Measurements from ENCODE around the gene ABHD17C. TPM values are rescaled to one million over a fixed set of nuclear protein-coding genes. Genes with fewer than 3 reads are reported as not detected.
A peak's percentile ranks its signal among the peaks of the same experiment; 100 is the strongest.
"Not testable (repeated sequence)": the region's sequence is repeated elsewhere in the genome, so short reads cannot be mapped to it uniquely, and the experiment has no call there.

The ABHD17C gene
- total RNA-seq, 4 donors from 2014 or later = 0.29 to 13.6 (median 6.5) TPM

- no peaks in the 10 kb centered on the region for H3K9me3 ChIP-seq
- H3K36me3 ChIP-seq = no peaks in the 10 kb centered on the region
- DNase-seq = no peak
- peak overlapping the region in 1 of 2 donors; percentile 42 for H3K27ac ChIP-seq
- TF ChIP-seq, protein P1, sequence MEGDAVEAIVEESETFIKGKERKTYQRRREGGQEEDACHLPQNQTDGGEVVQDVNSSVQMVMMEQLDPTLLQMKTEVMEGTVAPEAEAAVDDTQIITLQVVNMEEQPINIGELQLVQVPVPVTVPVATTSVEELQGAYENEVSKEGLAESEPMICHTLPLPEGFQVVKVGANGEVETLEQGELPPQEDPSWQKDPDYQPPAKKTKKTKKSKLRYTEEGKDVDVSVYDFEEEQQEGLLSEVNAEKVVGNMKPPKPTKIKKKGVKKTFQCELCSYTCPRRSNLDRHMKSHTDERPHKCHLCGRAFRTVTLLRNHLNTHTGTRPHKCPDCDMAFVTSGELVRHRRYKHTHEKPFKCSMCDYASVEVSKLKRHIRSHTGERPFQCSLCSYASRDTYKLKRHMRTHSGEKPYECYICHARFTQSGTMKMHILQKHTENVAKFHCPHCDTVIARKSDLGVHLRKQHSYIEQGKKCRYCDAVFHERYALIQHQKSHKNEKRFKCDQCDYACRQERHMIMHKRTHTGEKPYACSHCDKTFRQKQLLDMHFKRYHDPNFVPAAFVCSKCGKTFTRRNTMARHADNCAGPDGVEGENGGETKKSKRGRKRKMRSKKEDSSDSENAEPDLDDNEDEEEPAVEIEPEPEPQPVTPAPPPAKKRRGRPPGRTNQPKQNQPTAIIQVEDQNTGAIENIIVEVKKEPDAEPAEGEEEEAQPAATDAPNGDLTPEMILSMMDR (IDR thresholded peaks at IDR 0.05) = no peak
- TF ChIP-seq POLR2A (IDR thresholded peaks at IDR 0.05) = no peak
- no peaks in the 10 kb centered on the region for H3K4me1 ChIP-seq
- H3K27me3 ChIP-seq = no peaks in the 10 kb centered on the region
- H3K4me3 ChIP-seq = no peak overlapping the region
- intact Hi-C loops (cut with DNase I; ENCODE audit: low total_unique reads) = no loop called here
Observed at GRCh38 chr15:80758130-80758745, 63.1 kb downstream of the ABHD17C start.

DNA sequence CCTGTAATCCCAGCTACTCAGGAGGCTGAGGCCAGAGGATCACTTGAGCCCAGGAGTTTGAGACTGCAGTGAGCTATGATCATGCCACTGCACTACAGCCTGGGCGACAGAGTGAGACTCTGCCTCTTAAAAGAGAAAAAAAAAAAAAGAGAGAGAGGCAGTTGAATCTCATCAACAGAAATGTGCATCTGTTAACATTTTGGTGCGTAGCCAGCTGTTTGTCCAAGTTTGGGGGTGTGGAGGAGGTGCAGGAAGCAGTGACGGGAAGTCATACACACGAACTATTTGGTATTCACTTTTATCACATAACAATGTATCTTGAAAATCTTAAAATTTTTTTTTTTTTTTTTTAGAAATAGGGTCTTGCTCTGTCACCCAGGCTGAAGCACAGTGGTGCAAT lies 65.8 kb downstream of the ABHD17C start:
- Histone ChIP-seq H3K9me3 (no peaks in the 10 kb centered on the region), H3K4me3 (no peak overlapping the region), H3K27ac (no peak overlapping the region), H3K27me3 (no peaks in the 10 kb centered on the region), H3K4me1 (no peaks in the 10 kb centered on the region), H3K36me3 (no peaks in the 10 kb centered on the region)
- no peak for DNase-seq
- intact Hi-C loops (cut with DNase I; ENCODE audit: low total_unique reads) = no loop called here
- no peak for TF ChIP-seq POLR2A (IDR thresholded peaks at IDR 0.05)
- TF ChIP-seq, protein P1 (IDR thresholded peaks at IDR 0.05) = no peak

DNA sequence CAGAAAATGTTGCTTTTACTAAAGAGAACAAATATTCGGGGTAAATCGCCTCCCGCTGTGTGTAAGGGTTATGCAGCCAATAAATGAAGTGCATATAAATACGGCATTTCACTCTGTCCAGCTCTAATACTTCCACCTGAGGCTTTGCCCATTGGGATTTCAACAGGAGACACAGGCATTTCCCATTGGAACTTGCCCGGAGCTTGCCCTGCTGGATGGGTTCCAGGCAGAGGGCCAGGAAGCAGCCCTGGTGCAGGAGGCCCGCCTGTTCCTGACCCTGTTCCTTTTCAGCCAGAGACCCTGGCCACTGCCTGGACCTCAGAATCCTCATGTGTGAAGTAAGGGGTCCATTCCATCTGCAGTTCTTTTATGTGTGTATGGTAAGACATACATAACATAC lies 66.6 kb downstream of the ABHD17C start:
- Histone ChIP-seq H3K4me3 (no peak overlapping the region), H3K27me3 (no peaks in the 10 kb centered on the region), H3K9me3 (no peaks in the 10 kb centered on the region), H3K36me3 (no peaks in the 10 kb centered on the region), H3K27ac (no peak overlapping the region), H3K4me1 (no peaks in the 10 kb centered on the region)
- DNase-seq = no peak
- TF ChIP-seq, protein P1 (IDR thresholded peaks at IDR 0.05) = no peak
- no peak for TF ChIP-seq POLR2A (IDR thresholded peaks at IDR 0.05)
- intact Hi-C loops (cut with DNase I; ENCODE audit: low total_unique reads) = no loop called here

GRCh38 chr15:80763235-80763634 lies 68.1 kb downstream of the ABHD17C start:
- H3K4me3 ChIP-seq; DNase-seq; H3K27me3 ChIP-seq; H3K36me3 ChIP-seq; H3K4me1 ChIP-seq; H3K9me3 ChIP-seq; intact Hi-C loops (cut with DNase I; ENCODE audit: low total_unique reads); H3K27ac ChIP-seq: not testable (repeated sequence)

GRCh38 chr15:80764535-80764934 lies 69.4 kb downstream of the ABHD17C start:
- Histone ChIP-seq H3K27me3 (no peaks in the 10 kb centered on the region), H3K27ac (no peak overlapping the region), H3K4me1 (no peaks in the 10 kb centered on the region), H3K4me3 (no peak overlapping the region), H3K9me3 (no peaks in the 10 kb centered on the region), H3K36me3 (no peaks in the 10 kb centered on the region)
- DNase-seq = no peak
- intact Hi-C loops (cut with DNase I; ENCODE audit: low total_unique reads) = no loop called here
- no peak for TF ChIP-seq POLR2A (IDR thresholded peaks at IDR 0.05)
- TF ChIP-seq, protein P1 (IDR thresholded peaks at IDR 0.05) = no peak

DNA sequence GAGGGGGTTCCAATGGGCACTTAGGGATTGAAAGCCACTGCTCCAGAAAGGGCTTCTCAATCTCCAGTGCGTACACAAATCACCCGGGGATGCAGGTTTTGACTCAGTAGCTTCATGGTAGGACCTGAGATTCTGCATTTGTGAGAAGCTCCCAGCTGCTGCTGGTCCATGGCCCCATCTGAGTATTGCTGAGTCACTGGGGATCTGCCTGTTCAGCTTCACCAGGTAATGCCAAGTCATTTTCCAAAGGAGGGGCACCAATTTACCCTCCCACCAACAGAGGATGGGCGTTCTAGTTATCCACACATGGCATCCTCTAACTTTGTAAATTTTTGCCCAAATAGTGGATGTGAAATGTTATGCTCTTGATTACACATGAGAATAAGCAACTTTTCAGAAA lies 71.2 kb downstream of the ABHD17C start:
- Histone ChIP-seq H3K9me3 (no peaks in the 10 kb centered on the region), H3K36me3 (no peaks in the 10 kb centered on the region), H3K4me3 (no peak overlapping the region), H3K27me3 (no peaks in the 10 kb centered on the region), H3K4me1 (no peaks in the 10 kb centered on the region), H3K27ac (no peak overlapping the region)
- intact Hi-C loops (cut with DNase I; ENCODE audit: low total_unique reads) = no loop called here
- TF ChIP-seq POLR2A (IDR thresholded peaks at IDR 0.05) = no peak
- TF ChIP-seq, protein P1 (IDR thresholded peaks at IDR 0.05) = no peak
- no peak for DNase-seq

Measured in uterus (tissue), 4 donors.